Loucy (cell line): ENCODE results near the gene GADD45B.
"Not testable (repeated sequence)": the region's sequence is repeated elsewhere in the genome, so short reads cannot be mapped to it uniquely, and the experiment has no call there.

ENCODE experiments used
- H2AFZ ChIP-seq: fragments of 200-600 bp; sonication (generic); 2 replicates; pipeline ENCODE4 v1.6.0; 2016; ENCODE audit warnings: antibody characterized with exemption, mild to moderate bottlenecking, low read length, moderate library complexity
- H3F3A ChIP-seq: fragments of 200-600 bp; 2 replicates; pipeline ENCODE4 v1.6.0; 2016; ENCODE audit warnings: antibody characterized with exemption, low read depth, mild to moderate bottlenecking
- H3K27me3 ChIP-seq: fragments of 200-600 bp; sonication (generic); 2 replicates; pipeline ENCODE4 v1.6.1; 2014; ENCODE audit warnings: low read length, mild to moderate bottlenecking; ENCODE audit not compliant: insufficient read depth, poor library complexity, severe bottlenecking
- H3K36me3 ChIP-seq: fragments of 200-600 bp; sonication (generic); 2 replicates; pipeline ENCODE4 v1.6.1; 2016; ENCODE audit warnings: low read length; ENCODE audit not compliant: insufficient read depth
- H3K4me1 ChIP-seq: fragments of 200-600 bp; sonication (generic); 2 replicates; pipeline ENCODE4 v1.5.1; 2014; ENCODE audit warnings: low read length, mild to moderate bottlenecking; ENCODE audit not compliant: insufficient read depth, poor library complexity, severe bottlenecking
- H3K4me2 ChIP-seq: fragments of 200-600 bp; sonication (generic); 2 replicates; pipeline ENCODE4 v1.6.0; 2014; ENCODE audit warnings: antibody characterized with exemption, low read length, low read depth, mild to moderate bottlenecking; ENCODE audit not compliant: poor library complexity, severe bottlenecking
- H3K4me3 ChIP-seq: fragments of 200-600 bp; sonication (generic); 2 replicates; pipeline ENCODE4 v1.5.1; 2014; ENCODE audit warnings: low read length, mild to moderate bottlenecking, mixed read lengths; ENCODE audit not compliant: poor library complexity, severe bottlenecking
- H3K79me2 ChIP-seq: fragments of 200-600 bp; sonication (generic); 2 replicates; pipeline ENCODE4 v1.6.1; 2014; ENCODE audit warnings: low read length; ENCODE audit not compliant: insufficient read depth
- H3K9ac ChIP-seq: fragments of 200-600 bp; sonication (generic); 2 replicates; pipeline ENCODE4 v1.6.0; 2014; ENCODE audit warnings: mild to moderate bottlenecking, low read depth, low read length, moderate library complexity; ENCODE audit not compliant: poor library complexity, severe bottlenecking
- H3K9me2 ChIP-seq: fragments of 200-600 bp; sonication (generic); replicated peaks from 2 replicates; pipeline ENCODE4 v1.6.1; 2016; ENCODE audit warnings: low read depth, low read length, mixed read lengths
- H3K9me3 ChIP-seq: fragments of 200-600 bp; sonication (generic); 2 replicates; pipeline ENCODE4 v1.6.1; 2014; ENCODE audit warnings: mild to moderate bottlenecking, antibody characterized with exemption, low read length, low read depth; ENCODE audit not compliant: insufficient read depth
- H4K20me1 ChIP-seq: fragments of 200-600 bp; sonication (generic); 2 replicates; pipeline ENCODE4 v1.6.0; 2014; ENCODE audit warnings: antibody characterized with exemption, low read length, mild to moderate bottlenecking; ENCODE audit not compliant: insufficient read depth, poor library complexity, severe bottlenecking
- CTCF ChIP-seq: fragments of 200-600 bp; sonication (generic); conservative IDR thresholded peaks from 2 replicates; pipeline ENCODE4 v1.5.1; 2014; ENCODE audit warnings: mild to moderate bottlenecking, antibody characterized with exemption, low read length
- EZH2phosphoT487 ChIP-seq: fragments of 200-600 bp; IDR thresholded peaks from 2 replicates; pipeline ENCODE4 v1.6.1; 2018; ENCODE audit warnings: antibody characterized with exemption, mild to moderate bottlenecking, moderate library complexity, borderline replicate concordance

The GADD45B gene

DNA sequence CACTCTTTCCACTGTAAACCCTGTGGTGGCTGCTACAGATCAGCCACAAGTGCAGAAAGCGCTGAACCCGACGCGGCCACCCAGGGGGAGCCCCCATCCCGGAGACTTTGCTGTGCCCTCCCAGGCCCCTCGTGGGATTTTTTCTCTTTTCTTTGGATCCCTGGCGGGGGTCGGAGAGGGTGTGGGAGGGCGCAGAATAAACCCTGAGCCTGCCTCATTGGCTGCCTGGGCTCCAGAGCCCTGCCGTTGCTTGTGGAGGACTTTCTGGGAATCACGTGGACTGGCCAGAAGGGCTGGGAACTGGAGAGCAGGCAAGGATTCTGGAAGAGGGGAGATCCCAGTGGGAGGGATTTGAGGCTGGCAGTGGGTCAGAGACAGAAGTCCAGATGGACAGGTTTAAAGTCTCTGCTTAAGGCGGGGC, 24.9 kb downstream of the GADD45B start:
- H3K4me3 ChIP-seq = no peak overlapping the region
- no peak overlapping the region for H2AFZ ChIP-seq
- no peaks in the 10 kb centered on the region for H4K20me1 ChIP-seq
- no peaks in the 10 kb centered on the region for H3K4me1 ChIP-seq
- no peaks in the 10 kb centered on the region for H3K79me2 ChIP-seq
- no peaks in the 10 kb centered on the region for H3F3A ChIP-seq
- no peaks in the 10 kb centered on the region for H3K9me2 ChIP-seq
- no peaks in the 10 kb centered on the region for H3K9me3 ChIP-seq
- no peak for TF ChIP-seq EZH2phosphoT487
- TF ChIP-seq CTCF = no peak
- H3K4me2 ChIP-seq = no peak overlapping the region
- H3K36me3 ChIP-seq = no peaks in the 10 kb centered on the region
- H3K27me3 ChIP-seq = no peaks in the 10 kb centered on the region
- no peak overlapping the region for H3K9ac ChIP-seq

DNA sequence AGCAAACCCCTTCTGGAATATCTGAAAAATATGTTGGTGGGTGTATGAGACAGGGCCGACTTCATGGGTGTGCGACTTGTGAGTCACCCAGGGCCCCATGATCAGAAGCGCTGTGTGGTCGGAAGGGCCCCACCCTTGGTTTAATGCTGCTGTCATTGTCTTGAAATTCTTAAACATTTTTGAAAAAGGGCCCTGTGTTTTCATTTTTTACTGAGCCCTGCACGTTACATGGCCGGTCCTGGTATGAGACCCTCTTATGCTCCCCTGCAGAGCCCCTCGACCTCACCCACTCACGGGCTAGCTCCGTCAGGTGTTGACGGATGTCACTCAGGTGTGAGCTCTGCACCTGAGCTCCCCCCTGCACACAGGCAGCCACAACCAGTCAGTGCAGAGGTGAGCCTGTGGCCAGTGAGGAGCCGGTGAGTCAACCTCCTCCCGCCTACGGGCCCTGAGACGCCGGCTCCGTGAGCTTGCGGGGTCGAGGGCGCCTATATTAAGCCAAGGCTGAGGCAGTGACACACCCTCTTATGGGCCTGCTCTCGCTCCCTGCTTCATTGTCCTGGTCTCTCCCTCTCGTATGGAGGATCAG, 27.7 kb downstream of the GADD45B start:
- no peaks in the 10 kb centered on the region for H4K20me1 ChIP-seq
- TF ChIP-seq EZH2phosphoT487 (no peak), CTCF (no peak)
- H3K4me3 ChIP-seq = no peak overlapping the region
- H3K4me1 ChIP-seq = no peaks in the 10 kb centered on the region
- no peaks in the 10 kb centered on the region for H3K36me3 ChIP-seq
- no peaks in the 10 kb centered on the region for H3K79me2 ChIP-seq
- no peaks in the 10 kb centered on the region for H3K9me3 ChIP-seq
- H3F3A ChIP-seq = no peaks in the 10 kb centered on the region
- no peak overlapping the region for H3K9ac ChIP-seq
- H2AFZ ChIP-seq = no peak overlapping the region
- H3K4me2 ChIP-seq = no peak overlapping the region
- no peaks in the 10 kb centered on the region for H3K27me3 ChIP-seq
- no peaks in the 10 kb centered on the region for H3K9me2 ChIP-seq

GRCh38 chr19:2506656-2507055, 30.7 kb downstream of the GADD45B start:
- not testable (repeated sequence) for H3K27me3 ChIP-seq, H3F3A ChIP-seq, H3K79me2 ChIP-seq, H3K36me3 ChIP-seq, H3K4me1 ChIP-seq, H2AFZ ChIP-seq, H3K4me2 ChIP-seq, H3K9ac ChIP-seq, H3K9me3 ChIP-seq, H3K9me2 ChIP-seq, H4K20me1 ChIP-seq, H3K4me3 ChIP-seq

DNA sequence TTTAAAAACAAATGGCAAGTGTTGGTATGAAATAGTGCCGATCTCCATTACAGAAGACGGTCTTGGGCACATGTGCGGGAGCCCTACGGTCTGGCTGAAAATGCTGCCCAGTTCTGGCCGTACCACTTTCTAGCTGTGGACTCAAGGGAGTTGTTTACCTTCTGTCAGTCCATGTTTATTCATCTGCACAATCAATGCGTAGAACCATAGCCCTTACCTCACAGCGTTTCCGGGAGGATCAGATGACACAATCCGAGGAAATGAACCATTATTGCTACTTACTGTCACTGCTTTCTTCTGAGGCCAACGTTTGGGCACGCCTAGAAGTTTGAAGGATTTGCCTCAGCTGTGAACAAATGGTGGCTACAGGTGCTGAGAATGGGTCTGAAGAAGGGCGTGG, 31.2 kb downstream of the GADD45B start:
- Histone ChIP-seq H3K4me2 (no peak overlapping the region), H3K9ac (no peak overlapping the region), H3F3A (no peaks in the 10 kb centered on the region), H3K9me2 (no peaks in the 10 kb centered on the region), H3K36me3 (no peaks in the 10 kb centered on the region), H3K4me3 (no peak overlapping the region), H2AFZ (no peak overlapping the region), H3K4me1 (no peaks in the 10 kb centered on the region), H3K27me3 (no peaks in the 10 kb centered on the region), H3K79me2 (no peaks in the 10 kb centered on the region), H3K9me3 (no peaks in the 10 kb centered on the region), H4K20me1 (no peaks in the 10 kb centered on the region)
- TF ChIP-seq CTCF = no peak
